Measurements from ENCODE around the gene SVBP.
"Not testable (repeated sequence)": the region's sequence is repeated elsewhere in the genome, so short reads cannot be mapped to it uniquely, and the experiment has no call there.

Gene SVBP
- 3.6 to 9.0 (median 5.9) reads per million in 18 experiments for total RNA-seq

GRCh38 chr1:42816585-42817439 lies at the start of gene SVBP, which contains the start of gene ERMAP:
SVBP (minus strand) TSS chr1:42817397; CDS start chr1:42816544, 853 bp downstream.
ERMAP (plus strand) TSS chr1:42817122; CDS start chr1:42830449, 13,327 bp downstream.
- DNase-seq: peak; percentile 89 to 95

DNA sequence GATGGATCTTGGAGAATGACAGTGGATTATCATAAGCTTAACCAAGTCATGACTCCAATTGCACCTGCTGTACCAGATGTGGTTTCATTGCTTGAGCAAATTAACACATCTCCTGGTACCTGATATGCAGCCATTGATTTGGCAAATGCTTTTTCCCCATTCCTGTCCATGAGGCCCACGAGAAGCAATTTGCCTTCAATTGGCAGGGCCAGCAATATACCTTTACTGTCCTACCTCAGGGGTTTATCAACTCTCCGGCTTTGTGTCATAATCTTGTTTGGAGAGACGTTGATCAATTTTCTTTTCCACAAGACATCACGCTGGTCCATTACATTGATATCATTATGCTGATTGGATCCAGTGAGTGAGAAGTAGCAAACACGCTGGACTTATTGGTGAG lies 49.4 kb upstream of the SVBP start:
- DNase-seq: no peak

- no peak for DNase-seq
Measured at GRCh38 chr1:42861014-42861399, 43.8 kb upstream of the SVBP start.

DNA sequence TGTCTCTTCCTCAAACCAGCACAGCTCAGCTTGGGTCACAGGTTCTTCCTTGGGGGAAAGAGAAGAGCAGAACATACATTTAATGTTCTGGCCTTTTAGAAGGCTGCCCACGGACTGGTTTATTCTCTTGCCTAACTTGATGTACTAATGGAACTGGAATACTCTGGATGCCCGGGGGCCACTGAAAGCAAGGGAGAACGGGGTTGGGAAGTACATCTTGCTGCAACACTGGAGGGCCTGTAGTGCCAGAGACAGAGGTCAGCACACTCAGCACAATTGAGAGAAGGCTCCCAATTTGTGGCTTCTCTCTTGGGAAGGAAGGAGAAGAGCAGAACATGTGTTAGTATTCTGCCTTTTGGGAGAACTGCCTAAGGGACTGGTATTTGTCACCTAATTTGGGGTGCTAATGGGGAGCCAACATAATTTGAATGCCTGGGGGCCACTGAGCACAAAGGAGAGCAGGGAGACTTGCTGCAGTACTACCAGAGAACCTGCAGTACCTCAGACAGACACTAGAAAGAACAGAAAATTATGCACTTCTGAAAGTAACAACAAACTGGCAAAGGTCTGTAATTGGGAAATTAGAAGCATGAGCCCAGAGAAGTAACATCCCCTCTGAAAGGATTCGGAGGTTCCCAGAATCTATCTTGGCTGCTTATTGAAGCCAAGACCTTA lies 43.3 kb upstream of the SVBP start:
- no peak for DNase-seq

- not testable (repeated sequence) for DNase-seq
Measured at GRCh38 chr1:42859366-42859765, 42.2 kb upstream of the SVBP start.

GRCh38 chr1:42856554-42856953 lies 39.4 kb upstream of the SVBP start:
- not testable (repeated sequence) for DNase-seq

DNA sequence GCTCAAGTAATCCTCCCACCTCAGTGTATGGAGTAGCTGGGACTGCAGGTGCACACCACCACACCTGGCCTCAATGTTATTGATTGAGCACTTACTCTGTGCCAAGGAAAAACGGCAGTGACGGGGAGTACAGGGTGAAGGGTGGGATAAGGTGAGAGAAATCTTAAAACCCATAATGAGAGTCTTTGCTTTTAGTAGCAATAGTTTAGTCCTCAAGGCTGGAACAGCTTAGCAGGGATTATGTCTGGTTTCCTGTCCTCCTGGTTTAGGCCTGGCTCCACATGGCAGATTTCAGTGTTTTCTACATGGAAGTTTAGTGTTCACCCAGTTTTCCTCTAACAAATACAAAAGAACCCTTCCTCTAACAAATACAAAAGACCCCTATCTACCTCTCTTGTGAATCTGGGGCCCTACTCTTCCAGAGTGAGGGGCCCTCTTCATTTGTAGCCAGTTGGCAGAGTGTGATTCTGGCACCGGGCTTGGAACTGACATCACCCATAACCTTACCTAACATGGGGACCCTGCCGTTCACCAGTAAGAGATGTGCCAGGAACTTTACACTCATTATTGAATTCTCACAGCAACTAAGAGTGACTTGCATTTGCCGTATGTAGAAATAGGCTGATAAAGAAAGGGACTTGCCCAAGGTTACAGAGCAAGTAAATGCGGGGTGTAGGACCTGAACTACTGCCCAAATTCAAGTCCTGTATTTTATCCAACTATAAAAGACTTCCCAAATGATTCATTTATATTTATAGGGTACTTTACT lies 36.1 kb upstream of the SVBP start:
- no peak for DNase-seq

GRCh38 chr1:42852608-42852980 lies 35.4 kb upstream of the SVBP start:
- no peak for DNase-seq

DNA sequence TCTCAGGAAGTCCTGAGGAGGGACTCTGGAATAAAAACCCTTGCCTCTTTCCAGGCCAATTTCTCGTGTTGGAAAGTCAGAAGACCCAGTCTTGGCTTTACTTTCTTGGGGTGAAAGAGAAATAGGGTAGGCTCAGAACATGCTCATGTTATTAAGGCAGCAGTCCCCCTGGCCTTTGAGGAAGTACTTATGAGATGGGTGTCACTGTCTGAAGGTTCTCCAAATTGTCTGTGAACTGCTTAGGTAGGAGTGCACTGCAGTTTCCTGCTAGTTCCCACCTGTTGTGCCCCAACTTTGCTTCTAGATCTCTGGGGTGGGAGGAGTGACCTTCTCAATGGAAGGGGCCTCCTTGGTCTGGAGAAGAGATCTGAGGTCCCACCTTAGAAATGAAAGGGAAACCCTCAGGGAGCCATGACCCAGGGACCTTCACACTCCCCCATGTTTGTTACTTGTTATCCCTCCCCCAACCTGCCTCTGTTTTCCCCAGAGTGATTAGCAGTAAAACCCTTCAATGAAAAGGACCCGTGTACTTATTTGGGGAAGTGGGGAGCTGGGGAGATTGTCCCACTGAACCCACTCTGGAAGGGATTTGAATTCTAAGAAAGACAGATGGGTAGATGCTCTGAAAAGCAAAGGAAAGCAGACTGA lies 34.9 kb upstream of the SVBP start:
- no peak for DNase-seq

DNA sequence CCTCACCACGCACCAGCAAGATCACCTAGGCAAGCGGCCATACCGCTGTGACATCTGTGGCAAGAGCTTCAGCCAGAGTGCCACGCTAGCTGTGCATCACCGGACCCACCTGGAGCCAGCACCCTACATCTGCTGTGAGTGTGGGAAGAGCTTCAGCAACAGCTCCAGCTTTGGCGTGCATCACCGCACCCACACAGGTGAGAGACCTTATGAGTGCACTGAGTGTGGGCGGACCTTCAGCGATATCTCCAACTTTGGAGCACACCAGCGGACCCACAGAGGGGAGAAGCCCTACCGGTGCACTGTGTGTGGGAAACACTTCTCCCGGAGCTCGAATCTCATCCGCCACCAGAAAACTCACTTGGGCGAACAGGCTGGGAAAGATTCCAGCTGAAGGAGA lies 34.2 kb upstream of the SVBP start:
- no peak for DNase-seq

DNA sequence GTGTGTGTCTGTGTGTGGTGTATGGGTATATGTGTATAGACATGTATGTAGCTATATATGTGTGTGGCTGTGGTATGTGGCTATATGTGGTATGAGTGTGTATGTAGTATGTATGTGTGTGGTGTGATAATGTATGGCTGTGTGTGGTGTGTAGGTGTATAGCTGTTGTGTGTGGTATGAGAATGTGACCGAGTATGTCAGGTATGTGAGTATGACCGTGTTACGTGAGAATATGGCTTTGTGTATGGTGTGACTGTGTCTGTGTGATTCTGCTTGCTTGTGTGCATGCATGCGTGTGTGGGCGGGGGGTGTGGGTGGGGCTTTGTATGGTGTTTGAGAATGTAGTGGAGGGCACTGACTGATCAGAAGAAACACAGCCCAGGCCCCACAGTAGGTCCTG lies 32.7 kb upstream of the SVBP start:
- no peak for DNase-seq

DNA sequence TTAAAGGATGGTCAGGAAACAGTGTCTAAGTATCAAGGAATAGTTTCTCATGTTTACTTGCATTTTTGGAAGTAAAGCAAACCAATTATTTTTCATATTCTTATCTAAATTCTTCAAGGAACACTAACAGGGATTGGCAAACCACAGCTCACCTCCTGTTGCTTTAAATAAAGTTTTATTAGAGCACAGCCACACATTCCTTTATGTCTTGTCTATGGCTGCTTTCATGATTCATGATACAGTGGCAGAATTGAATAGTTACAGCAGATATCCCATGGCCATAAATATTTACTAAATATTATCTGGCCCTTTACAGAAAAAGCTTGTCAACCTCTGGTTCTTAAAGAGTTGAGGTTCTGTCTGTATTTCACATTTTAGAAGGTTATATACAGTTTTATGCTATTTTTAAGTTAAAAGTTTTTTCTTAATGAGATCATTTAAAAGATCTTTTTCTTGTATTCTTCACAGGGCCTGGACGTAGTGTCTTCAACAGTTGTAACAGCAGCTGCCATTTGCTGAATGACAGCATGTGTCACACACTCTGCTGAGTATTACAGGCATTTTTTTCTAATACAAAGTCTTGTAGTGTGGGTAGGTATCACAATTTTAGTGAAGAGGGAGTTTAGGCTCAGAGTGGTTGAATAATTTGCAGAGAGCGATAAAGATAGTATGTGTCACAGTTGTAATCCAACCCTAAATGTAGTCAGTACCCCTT lies 31.8 kb upstream of the SVBP start:
- no peak for DNase-seq

- DNase-seq: no peak
Measured at GRCh38 chr1:42847721-42848460, 30.7 kb upstream of the SVBP start.

DNA sequence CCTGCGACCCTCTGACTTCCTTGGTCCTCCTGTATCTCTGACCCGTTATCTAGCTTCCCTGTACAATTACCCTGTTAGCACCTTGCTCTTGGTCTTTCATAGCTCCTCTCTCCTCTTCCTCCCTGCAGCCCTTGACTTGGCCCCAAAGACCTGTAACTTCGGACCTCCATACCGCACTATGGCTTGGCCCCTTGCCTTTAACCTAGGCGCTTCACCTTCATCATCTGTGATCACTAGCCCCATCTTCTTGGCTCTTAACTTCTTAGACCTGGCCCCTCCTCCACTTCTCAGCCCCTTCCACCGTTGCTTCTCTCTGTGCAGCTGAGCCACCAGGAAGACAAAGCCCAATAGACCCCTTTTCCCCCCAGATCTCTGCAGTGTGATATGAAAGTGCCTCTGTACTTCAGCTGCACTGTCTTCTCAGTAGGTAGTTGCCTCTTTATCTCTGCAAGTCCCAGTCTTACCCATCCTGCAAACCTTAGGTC lies 30.0 kb upstream of the SVBP start:
- DNase-seq: no peak

DNA sequence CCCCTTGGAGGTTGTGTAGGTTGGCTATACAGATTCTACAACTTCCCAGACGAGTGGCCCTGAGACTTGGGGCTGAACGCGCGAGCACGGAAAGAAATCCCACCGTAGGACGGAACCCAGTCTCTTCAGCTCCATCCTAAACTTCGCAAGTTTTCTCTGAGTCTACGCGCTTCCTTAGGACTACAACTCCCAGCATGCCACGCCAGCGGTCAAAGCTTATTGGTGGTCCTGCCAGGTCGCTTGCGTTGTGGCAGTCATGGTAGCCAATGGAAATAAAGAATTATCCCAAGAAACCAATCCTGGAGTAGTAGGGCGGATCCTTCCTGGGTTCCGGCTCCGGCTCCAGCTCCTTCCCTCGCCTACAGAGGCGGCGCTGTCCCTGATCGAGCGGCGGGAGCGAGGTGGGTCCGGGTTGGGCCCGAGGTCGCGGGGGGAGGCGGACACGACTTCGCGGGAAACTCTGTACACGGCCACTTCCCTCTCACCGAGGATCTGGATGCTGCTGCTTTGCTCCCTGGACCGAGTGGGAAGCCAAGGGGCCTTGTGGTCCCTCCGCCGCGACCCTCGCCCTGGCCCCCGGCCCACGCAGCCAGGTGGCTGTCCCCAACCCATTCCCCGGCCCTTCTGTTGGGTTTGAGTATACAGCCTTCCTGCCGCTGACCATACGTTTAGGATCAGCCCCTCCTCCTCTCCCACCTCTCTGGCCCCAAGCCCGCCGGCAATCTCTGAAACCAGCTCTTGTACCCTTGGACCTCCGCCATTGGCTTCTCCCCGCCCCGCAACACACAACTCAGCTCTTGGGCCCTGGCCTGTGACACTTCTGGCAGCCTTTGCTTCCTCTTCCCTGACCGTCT lies 29.3 kb upstream of the SVBP start, which contains the start of gene ZNF691:
TSS of gene ZNF691 (plus strand) at position 357 of the 854 bp plus-strand sequence. CDS start 3,046 bp downstream, outside the sequence.
- peak; percentile 97 to 98 for DNase-seq

- no peak for DNase-seq
Measured at GRCh38 chr1:42845866-42846256, 28.7 kb upstream of the SVBP start.

GRCh38 chr1:42845193-42845592 lies 28.0 kb upstream of the SVBP start:
- DNase-seq: no peak

DNA sequence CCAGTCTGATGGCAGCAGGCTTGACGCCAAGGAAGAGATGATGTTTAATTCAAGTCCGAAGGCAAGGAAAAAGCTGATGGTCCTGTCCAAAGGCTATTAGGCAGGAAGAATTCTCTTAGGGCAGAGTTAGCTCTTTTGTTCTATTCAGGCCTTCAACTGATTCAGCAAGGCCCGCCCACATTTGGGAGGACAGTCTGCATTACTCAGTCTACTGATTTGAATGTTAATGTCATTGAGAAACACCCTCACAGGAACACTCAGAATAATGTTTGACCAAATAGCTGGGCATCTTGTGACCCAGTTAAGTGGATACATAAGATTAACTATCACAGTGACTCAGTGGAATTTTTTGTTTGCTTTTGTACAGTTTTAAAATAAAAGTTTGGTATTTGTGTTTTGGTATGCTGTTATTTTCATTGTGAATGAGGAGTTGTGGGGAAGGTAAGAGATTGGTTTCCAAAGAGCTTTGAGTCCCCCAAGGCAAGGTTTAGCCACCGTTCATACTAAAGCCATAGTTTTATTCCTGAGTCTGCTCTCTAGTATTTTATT lies 27.5 kb upstream of the SVBP start:
- peak; percentile 60 to 72 for DNase-seq

DNA sequence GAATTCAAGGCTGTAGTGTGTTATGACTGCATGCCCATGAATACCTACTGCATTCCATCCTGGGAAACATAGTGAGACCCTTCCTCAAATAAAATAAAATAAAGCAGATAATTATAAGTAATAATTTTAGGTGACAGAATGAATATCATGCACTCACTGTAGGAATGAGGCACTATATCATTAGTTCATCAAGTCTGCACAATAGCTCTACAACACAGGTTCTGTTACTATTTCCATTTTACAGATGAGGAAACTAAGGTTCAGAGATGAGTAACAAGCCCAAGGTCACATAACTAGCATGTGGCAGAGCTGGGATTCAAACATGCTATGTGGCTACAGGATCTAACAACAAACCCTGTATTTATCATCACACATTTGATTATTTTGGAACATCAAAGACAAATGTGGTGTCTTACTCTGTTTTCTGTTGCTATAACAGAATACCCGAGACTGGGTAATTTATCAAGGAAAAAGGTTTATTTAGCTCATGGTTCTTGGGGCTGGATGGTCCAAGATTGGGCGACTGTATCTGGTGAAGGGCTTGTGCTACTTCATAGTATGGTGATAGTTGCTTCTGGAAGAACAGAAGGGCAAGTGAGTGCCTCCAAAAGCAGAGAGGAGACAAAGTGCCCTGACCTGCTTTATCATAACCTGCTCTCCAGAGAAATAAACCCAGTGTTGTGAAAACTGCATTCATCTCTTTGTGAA lies 24.4 kb upstream of the SVBP start:
- DNase-seq: no peak

Measured in inflammatory macrophage (primary cell).